Measurements from ENCODE around the gene ZNF331.

ZNF331 gene

DNA sequence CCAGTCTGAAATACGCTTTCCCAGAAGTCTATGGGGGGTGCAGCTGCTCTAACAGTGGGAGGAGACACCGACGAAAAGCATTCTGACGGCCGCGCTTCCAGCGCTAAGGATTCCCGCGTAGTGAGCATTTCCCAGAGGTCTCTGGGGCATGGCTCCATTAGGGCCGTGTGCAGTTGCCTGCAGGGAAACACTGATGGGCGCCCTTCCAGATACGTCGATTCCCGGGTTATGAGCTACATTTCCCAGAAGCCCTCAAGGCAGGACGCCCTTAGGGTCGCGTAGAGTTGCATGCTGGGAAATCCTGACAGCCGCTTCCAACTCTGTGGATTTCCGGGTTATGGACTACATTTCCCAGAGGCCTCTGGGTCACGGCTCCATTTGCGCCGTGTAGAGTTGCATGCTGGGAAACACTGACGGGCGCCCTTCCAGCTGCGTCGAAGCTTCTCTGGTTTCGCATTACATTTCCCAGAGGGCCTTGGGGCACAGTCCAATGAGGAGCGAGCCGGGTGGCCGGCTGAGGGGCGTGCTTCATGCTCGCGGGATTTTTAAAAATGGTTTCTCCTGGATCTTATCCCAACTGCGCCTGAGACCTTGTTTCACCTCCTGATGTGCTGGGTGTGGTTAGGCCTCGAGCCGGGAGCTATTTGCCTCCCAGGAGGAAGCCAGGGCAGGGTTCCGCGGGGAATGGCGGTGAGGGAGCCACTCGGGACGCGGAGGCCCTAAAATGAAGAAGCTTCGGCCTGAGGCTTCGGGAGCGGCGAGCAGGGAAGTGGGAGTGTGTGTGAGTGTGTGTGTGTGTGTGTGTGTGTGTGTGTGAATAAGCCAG, 17.2 kb upstream of the ZNF331 start:
- DNase-seq (ENCODE audit: low read depth in 3 of 3, low spot score in 1 of 3): peak; percentile 60 to 78 (median 75)

DNA sequence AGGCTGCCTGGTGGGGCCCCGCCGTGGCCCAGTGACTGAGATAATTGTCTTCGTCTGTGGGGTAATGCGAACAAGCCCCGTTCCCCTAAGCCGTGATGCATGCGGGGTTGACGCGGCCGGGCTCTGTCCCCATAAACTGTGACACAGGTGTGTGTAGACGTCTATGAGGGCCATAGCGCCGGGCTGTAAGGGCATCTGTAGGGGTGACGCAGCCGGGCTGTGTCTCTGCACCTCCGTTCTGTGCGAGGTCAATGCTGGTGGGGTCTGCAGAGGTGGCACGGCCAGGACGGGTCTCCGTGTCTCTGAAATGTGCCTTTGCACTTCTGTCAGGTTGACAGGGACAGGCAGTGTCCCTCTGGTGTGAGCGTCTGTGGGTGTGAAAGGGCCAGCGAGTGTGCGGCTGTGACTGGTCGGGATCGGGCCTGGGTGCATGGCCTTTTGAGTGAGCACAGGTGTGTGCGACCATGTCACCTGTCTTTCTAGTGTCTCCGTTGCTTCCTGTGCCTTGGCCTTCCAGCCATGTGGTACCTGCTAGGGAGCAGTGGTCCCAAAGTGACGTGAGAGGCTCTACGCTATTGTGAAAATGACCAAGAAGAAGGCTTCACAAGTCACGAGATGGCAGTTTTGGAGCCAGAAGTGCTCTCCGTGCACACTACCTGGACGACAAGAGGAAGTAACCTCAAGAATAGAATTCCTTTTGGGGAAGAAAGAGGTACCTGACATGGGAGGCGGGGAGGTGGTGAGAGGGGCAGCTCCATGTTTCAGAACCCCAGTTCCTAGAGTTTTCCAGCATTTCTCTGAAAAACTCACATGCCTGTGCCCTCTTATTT, 16.4 kb upstream of the ZNF331 start:
- no peak for DNase-seq (ENCODE audit: low read depth in 3 of 3, low spot score in 1 of 3)

DNA sequence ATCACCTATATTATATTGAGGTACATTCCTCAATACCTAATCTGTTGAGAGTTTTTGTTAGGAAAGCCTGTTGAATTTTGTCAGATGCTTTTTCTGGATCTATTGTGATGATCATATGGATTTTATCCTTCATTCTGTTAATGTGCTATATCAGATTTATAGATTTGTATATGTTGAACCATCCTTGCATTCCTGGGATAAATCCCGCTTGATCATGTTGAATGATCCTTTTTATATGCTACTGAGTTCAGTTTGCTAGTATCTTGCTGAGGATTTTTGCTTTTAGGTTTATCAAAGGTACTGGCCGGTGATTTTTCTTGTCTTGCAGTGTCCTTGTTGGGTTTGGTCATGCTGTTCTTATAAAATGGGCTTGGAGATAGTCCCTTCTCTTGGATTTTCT, 12.0 kb upstream of the ZNF331 start:
- no peak for DNase-seq (ENCODE audit: low read depth in 3 of 3, low spot score in 1 of 3)

DNA sequence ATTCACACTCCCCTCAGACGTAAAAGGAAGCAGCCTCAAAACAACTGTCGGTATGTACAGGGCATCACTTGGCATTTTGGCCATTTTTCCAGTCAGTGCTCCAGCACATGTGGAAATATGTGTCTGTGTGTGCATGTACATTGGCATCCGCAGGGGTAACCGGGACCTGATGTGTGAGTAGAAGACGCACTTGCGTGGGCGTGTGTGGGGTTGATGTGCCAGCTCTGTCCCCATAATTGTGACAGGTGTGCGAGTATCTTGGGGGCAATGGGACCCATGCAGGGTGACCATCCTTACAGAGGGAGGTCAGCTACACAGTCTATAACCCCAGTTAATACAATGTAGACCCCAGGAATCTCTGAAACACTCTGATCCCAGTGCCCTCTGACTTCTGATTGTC, 7.3 kb upstream of the ZNF331 start:
- no peak for DNase-seq (ENCODE audit: low read depth in 3 of 3, low spot score in 1 of 3)

DNA sequence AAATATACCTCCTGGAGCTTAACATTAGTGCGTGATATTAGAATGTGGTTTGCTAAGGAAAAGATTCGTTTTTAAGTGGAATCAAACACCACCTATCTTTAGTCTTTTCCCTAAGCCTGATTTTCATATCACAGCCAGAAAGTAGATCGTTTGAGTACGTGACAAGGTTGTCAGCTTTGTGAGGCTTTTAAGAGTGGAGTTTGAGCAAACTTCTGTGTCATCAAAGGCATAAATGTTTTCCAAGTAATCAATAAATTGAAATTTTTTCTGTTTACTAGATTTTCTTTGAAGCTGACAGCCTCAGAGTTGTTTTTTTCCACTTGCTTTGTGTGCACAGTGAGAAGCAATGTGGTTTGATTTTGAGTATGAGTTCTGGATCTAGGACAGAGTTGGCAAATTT, 6.5 kb upstream of the ZNF331 start:
- DNase-seq (ENCODE audit: low read depth in 3 of 3, low spot score in 1 of 3): no peak

DNA sequence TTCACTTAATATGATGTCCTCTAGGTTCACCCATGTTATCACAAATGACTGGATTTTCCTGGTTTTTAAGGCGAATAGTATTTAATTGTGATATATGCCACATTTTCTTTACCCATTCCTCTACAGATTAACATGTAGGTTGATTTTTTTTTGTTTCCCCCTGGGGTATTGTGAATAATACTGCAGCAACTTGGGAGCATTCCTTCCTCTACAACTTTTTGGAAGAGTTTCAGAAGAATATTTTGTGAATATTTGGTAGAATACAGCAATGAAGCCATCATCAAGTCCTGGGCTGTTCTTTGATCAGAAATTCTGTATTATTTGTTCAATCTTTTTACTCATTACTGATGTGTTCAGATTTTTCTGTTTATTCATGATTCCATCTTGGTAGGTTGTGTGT, 5.6 kb upstream of the ZNF331 start:
- no peak for DNase-seq (ENCODE audit: low read depth in 3 of 3, low spot score in 1 of 3)

DNA sequence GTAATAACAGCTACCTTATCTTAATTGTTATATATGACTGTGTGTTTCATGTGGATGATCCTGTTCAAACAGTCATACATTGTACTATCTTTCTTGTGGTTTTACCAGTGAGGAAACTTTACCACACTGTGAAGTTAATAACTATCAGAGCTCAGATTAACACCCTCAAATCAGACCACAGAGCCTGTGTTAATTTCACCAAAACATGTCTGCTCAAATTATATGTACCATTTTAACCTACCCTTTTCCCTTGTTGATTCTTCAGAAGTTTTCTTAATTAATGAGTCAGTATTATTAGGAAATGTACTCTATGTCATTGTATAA, 1.8 kb upstream of the ZNF331 start:
- DNase-seq (ENCODE audit: low read depth in 3 of 3, low spot score in 1 of 3): no peak

DNA sequence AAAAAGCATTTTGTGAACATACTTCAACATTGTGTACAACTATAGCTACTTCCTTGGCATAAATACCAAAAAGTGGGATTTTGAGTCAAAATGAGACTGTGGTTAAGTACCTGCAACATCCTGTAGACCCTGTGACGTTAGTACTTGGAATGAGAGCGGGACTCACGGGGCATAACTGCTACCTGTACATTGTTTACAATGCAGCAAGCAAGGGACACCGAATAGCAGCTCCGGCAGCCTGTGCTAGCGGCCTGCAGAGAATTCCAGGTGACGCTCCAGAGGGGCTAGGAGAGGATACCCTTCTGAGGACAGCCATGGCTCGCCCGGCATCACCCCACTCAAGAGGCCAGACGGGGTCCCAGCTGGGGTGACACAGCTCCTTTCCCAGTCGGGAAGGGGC, 824 bp upstream of the ZNF331 start:
- DNase-seq (ENCODE audit: low read depth in 3 of 3, low spot score in 1 of 3): no peak

DNA sequence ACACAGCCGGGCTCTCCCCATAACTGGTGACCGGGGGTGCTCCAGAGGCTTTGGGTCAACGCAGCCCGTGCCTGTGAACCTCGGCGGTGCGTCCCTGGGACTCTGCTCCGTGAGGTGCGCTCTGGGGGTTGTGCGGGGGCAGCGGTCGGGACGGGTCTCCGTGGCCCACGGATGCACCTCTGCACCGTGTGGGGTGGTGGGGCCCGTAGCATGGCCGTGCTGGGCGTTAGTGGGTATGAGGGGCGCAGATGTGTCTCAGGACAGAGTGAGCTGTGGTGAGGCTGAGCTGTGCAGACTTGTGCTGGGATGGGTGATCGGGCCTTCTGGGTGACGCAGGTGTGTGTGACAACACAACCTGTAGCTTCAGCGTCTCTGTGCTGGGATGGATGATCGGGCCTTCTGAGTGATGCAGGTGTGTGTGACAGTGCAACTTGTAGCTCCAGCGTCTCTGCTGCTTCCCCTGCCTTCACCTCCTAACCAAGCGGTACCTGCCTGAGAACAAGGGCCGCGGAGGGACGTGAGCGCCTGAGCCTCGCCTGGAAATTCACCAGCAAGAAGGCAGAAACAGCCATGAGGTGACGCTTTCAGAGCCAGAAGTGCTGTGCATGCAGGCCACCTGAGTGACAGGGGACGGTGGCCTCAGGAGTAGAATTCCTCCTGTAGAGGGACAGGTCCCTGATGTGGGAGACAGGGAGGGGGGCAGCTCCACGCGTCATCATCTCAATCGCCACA, 599 bp downstream of the ZNF331 start:
- no peak for DNase-seq (ENCODE audit: low read depth in 3 of 3, low spot score in 1 of 3)

DNA sequence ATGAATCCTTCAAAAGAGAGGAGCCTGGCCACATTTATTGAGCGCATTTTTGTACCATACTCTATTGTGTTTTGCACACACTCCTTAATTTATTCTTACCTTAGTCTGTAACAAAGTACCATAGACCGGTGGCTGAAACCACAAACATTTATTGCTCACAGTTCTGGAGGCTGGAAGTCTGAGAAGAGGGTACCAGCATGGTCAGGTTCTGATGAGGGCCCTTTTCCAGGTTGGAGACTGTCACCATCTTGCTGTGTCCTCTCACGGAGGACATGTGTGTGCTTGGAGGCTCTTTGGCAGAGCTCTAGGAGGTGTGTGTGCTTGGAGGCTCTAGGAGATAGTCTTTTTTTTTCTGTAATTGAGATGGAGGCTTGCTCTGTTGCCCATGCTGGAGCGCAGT, 2.1 kb downstream of the ZNF331 start:
- no peak for DNase-seq (ENCODE audit: low read depth in 3 of 3, low spot score in 1 of 3)

DNA sequence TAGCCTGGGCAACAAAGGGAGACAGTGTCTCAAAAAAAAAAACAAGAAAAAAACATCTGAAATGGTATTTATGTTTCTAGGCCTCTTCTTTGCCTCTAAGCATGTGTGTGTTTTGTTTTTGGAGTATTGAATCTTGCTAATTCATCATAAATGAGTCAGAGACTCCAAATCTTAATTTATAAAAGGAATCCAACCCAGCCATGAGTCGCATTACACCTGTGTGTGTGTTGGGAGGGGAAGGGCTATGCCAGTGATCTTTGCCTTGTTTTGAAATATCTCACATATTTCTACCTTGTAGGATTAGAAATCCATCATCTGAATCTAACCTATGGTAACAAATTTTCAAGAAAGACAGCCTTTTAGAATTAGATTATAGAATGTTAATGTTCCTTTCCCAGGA, 4.0 kb downstream of the ZNF331 start:
- no peak for DNase-seq (ENCODE audit: low read depth in 3 of 3, low spot score in 1 of 3)

DNA sequence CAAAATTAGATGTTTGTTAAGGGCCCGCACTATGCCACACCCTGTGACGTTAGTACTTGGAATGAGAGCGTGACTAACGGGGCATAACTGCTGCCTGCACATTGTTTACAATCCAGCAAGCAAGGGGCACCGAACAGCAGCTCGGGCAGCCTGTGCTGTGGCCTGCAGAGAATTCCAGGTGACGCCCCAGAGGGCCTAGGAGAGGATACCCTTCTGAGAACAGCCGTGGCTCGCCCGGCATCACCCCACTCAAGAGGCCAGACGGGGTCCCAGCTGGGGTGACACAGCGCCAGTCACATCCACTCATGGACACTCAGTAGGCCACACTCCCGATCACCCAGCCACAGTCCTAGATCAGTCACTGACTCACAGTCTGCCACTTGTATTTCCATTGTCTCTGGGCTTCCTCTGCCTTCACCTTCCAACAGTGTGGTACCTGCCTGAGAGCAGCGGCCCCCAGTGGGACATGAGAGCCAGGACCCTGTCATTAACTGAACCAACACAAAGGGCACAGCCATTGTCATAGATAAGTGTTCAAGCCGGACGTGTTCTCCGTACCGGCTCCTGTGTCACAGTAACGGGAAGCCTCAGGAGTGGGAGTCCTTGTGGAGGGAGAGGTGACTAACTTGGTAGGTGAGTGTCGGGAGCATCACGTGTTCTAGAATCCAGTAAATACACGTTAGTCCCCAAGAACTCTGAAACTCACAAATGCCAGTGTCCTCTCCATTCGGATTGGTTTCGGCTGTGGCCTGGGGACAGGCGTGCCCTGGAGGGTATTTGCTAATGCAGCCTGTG, 7.5 kb downstream of the ZNF331 start:
- no peak for DNase-seq (ENCODE audit: low read depth in 3 of 3, low spot score in 1 of 3)

DNA sequence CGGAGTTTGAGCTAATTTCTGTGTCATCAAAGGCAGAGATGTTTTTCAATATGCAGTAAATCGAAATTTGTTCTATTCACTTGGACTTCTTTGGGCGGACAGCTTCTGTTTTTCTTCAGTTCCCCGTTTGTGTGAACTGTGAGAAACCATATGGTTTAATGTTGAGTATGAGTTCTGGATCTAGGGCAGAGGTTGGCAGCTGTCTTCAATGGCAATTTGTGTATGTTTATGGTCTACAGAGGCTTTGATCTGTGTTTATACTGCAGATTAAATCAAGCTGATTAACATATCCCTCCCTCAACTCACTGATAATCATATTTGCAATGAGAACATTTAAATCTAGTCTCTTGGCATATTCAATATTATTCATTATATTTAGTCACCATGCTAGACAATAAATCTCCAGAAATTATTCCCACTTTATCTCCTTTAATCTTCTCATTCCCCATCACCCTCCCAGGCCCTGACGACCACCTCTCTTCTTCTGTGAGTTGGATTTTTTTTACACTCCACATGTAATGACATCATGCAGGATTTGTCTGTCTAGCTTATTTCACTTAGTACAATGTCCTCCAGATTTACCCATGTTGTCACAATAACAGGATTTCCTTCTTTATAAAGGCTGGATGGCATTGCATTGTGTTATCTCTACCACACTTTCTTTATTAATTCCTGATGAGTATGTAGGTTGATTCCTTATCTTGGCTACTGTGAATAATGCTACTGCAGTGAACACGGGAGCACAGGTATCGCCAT, 9.0 kb downstream of the ZNF331 start:
- DNase-seq (ENCODE audit: low read depth in 3 of 3, low spot score in 1 of 3): no peak

DNA sequence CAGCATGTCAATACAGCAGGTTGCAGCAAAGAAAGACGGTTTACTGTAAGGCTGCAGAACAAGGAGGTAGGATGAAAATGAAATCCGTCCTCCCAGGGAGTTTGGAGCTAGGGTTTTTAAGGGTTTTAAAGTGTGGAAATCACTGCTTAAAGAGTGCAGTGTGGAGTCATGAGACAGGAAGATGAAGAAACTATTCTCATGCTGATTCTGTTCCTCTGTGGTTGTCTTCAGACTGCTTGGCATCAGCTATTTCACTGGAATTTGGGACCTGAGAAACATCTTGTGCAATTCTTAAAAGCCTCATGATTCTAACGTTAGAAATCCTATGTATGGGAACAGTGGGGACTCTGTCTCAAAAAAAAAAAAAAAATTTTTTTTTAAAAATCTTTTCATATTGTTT, 11.4 kb downstream of the ZNF331 start:
- DNase-seq (ENCODE audit: low read depth in 3 of 3, low spot score in 1 of 3): no peak

DNA sequence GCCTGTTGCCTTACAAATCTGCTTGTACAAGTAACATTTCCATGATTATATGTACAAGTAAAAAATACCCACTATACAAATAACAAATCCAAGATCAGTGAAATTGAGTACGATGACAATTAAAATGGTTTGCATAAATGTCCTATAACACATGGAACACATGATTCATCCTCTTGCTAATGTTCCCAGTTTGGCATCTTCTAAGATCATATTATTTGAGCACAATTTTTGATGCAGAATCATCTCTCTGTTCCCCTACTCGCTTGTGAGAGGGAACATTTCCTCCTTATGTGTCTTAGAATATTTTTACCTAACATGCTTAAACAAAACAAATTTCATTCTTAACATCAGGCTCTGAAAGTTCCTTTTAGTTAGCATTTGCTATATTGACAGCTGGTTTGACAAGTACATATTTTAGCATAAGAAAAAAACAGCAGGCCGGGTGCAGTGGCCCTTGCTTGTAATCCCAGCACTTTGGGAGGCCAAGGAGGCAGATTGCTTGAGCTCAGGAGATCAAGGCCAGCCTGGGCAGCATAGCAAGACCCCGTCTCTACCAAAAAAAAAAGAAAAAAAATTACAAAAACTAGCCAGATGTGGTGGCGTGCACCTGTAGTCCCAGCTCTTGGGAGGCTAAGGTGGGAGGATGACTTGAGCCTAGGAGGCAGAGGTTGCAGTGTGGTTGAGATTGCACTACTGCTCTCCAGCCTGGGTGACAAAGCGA, 14.2 kb downstream of the ZNF331 start:
- no peak for DNase-seq (ENCODE audit: low read depth in 3 of 3, low spot score in 1 of 3)

DNA sequence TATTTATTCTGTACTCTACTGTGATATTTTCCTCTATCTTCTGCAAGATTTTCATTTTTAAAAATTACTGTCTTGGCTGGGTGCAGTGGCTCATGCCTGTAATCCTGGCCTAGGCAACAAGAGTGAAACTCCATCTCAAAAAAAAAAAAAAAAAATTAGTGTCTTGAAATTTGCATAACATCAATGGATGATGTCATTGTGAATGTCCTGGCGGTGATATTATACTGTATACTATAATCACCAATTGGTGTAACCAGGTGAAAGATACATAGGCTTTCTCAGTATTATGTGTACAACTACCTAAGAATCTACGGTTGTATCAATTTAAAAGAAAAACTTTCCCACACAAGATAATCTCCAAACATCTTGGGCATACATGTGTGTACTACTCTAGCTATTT, 15.2 kb downstream of the ZNF331 start:
- DNase-seq (ENCODE audit: low read depth in 3 of 3, low spot score in 1 of 3): no peak

DNA sequence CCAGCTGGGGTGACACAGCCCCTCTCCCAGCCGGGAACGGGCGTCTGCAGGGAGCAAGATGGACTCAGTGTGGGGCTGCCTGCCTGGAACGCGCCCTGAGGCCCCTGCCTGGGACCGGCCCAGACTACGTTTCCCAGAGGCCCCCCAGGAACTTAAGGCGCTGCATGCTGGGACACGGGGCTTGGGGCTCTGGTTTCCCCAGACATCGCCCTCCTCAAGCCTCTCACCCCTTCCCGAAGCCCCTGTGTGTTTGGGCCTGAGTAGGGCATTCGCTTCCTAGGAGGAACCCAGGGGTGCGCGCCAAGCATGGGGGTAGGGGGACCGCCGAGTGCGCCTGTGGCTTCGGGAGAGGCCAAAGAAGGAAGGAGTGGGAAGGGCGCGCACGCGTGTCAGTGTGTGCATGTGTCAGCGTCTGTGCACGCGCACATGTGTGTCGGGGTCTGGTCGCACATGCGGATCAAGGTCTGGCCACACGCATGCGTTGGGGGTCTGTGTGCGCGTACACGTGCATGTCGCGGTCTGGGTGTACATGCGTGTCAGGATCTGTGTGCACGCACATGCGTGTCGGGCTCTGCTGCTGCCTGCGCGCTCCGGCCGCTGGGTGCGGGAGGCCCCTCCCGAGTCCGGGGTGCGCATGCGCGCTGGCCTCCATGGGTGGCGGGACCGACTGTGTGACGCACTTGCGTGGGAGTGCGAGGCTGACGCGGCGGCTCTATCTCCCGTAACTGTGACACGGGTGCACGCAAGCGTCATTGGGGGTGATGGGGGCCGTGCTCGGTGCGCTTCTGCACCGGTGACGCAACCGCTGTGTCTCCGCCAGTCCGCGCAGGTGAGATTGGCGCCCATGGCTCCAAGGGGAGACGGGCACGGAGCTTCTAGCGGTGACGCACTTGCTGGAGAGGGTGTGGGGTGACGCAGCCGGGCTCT, 16.2 kb downstream of the ZNF331 start:
- peak; percentile 76 to 83 (median 81) for DNase-seq (ENCODE audit: low read depth in 3 of 3, low spot score in 1 of 3)

DNA sequence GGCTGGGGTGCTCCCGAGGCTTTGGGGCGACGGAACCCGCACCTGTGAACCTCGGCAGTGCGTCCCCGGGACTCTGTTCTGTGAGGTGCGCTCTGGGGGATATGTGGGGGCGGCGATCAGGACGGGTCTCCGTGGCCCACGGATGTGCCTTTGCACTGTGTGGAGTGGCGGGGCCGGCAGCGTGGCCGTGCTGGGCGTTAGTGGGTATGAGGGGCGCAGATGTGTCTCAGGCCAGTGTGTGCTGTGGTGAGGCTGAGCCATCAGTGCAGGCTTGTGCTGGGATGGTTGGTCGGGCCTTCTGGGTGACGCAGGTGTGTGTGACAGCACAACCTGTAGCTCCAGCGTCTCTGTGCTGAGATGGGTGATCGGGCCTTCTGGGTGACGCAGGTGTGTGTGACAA, 16.9 kb downstream of the ZNF331 start:
- DNase-seq (ENCODE audit: low read depth in 3 of 3, low spot score in 1 of 3): no peak

DNA sequence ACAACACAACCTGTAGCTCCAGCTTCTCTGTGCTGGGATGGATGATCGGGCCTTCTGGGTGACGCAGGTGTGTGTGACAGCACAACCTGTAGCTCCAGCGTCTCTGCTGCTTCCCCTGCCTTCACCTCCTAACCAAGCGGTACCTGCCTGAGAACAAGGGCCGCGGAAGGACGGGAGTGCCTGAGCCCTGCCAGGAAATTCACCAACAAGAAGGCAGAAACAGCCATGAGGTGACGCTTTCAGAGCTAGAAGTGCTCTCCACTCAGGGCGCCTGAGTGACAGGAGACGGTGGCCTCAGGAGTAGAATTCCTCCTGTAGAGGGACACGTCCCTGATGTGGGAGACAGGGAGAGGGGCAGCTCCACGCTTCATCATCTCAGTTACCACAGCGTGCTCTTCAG, 17.4 kb downstream of the ZNF331 start:
- DNase-seq (ENCODE audit: low read depth in 3 of 3, low spot score in 1 of 3): no peak
